ENCODE results near the gene PRCD.
"Not testable (repeated sequence)": the region's sequence is repeated elsewhere in the genome, so short reads cannot be mapped to it uniquely, and the experiment has no call there.

The PRCD gene

GRCh38 chr17:76506408-76507345, 33.2 kb upstream of the PRCD start:
- peak; percentile 81 to 90 for DNase-seq

- not testable (repeated sequence) for DNase-seq
Observed at GRCh38 chr17:76508472-76509063, 31.3 kb upstream of the PRCD start.

- no peak for DNase-seq
Observed at GRCh38 chr17:76510831-76511244, 29.0 kb upstream of the PRCD start.

- no peak for DNase-seq
Observed at GRCh38 chr17:76511668-76512365, 28.0 kb upstream of the PRCD start.

GRCh38 chr17:76512366-76513305, 27.2 kb upstream of the PRCD start:
- no peak for DNase-seq

GRCh38 chr17:76513306-76513692, 26.5 kb upstream of the PRCD start:
- no peak for DNase-seq

- not testable (repeated sequence) for DNase-seq
Observed at GRCh38 chr17:76514355-76514754, 25.5 kb upstream of the PRCD start.

- peak; percentile 68 to 76 for DNase-seq
Observed at GRCh38 chr17:76515274-76515949, 24.4 kb upstream of the PRCD start.

GRCh38 chr17:76517638-76518038, 22.2 kb upstream of the PRCD start:
- no peak for DNase-seq

- no peak for DNase-seq
Observed at GRCh38 chr17:76519048-76519966, 20.5 kb upstream of the PRCD start.

GRCh38 chr17:76521262-76521661, 18.6 kb upstream of the PRCD start:
- DNase-seq: no peak

GRCh38 chr17:76521683-76522082, 18.2 kb upstream of the PRCD start:
- DNase-seq: not testable (repeated sequence)

GRCh38 chr17:76523084-76524037, 16.5 kb upstream of the PRCD start:
- peak; percentile 74 to 77 for DNase-seq

- DNase-seq: no peak
Observed at GRCh38 chr17:76524598-76525512, 15.0 kb upstream of the PRCD start.

GRCh38 chr17:76525513-76525833, 14.4 kb upstream of the PRCD start:
- not testable (repeated sequence) for DNase-seq

GRCh38 chr17:76527016-76527415, 12.8 kb upstream of the PRCD start:
- not testable (repeated sequence) for DNase-seq

GRCh38 chr17:76527430-76528111, 12.3 kb upstream of the PRCD start:
- peak; percentile 30 to 45 for DNase-seq

- DNase-seq: no peak
Observed at GRCh38 chr17:76528156-76528527, 11.7 kb upstream of the PRCD start.
